GM19455 (cell line): ENCODE data around the gene HPCAL4.

Source experiments
- ATAC-seq: cut with Tn5 transposase; IDR thresholded peaks from one replicate; pipeline ENCODE4 v1.9.1; 2021; ENCODE audit not compliant: unreplicated experiment

Gene HPCAL4

GRCh38 chr1:39652554-39652953 is 38.7 kb downstream of the HPCAL4 start:
- ATAC-seq, result no peak

GRCh38 chr1:39652105-39652504 is 39.1 kb downstream of the HPCAL4 start:
- ATAC-seq, result no peak

GRCh38 chr1:39650431-39650830 is 40.8 kb downstream of the HPCAL4 start:
- no peak for ATAC-seq

GRCh38 chr1:39649636-39650185 is 41.5 kb downstream of the HPCAL4 start:
- ATAC-seq, result no peak

- no peak for ATAC-seq
Observed at GRCh38 chr1:39648496-39648895, 42.7 kb downstream of the HPCAL4 start.

- ATAC-seq, result no peak
Observed at GRCh38 chr1:39647247-39647646, 44.0 kb downstream of the HPCAL4 start.

- ATAC-seq, result no peak
Observed at GRCh38 chr1:39646232-39647081, 44.8 kb downstream of the HPCAL4 start.

GRCh38 chr1:39645411-39646043 is 45.7 kb downstream of the HPCAL4 start:
- ATAC-seq, result no peak

GRCh38 chr1:39643705-39644104 is 47.5 kb downstream of the HPCAL4 start:
- no peak for ATAC-seq

- no peak for ATAC-seq
Observed at GRCh38 chr1:39642796-39643195, 48.4 kb downstream of the HPCAL4 start.

- ATAC-seq, result no peak
Observed at GRCh38 chr1:39640861-39641260, 50.4 kb downstream of the HPCAL4 start.

GRCh38 chr1:39639305-39640130 is 51.7 kb downstream of the HPCAL4 start, which contains the start of gene HEYL:
Gene HEYL, minus strand, starts transcription at chr1:39639643. Its CDS starts 18 bp downstream, at chr1:39639625.
- ATAC-seq, result no peak

- ATAC-seq, result no peak
Observed at GRCh38 chr1:39638965-39639304, 52.3 kb downstream of the HPCAL4 start.

- no peak for ATAC-seq
Observed at GRCh38 chr1:39637361-39637760, 53.9 kb downstream of the HPCAL4 start.

- no peak for ATAC-seq
Observed at GRCh38 chr1:39635871-39636210, 55.4 kb downstream of the HPCAL4 start.

GRCh38 chr1:39635205-39635870 is 55.9 kb downstream of the HPCAL4 start:
- no peak for ATAC-seq

GRCh38 chr1:39633422-39633821 is 57.8 kb downstream of the HPCAL4 start:
- no peak for ATAC-seq

- ATAC-seq, result no peak
Observed at GRCh38 chr1:39632682-39633417, 58.4 kb downstream of the HPCAL4 start.

- ATAC-seq, result no peak
Observed at GRCh38 chr1:39632323-39632681, 58.9 kb downstream of the HPCAL4 start.
